SK-N-MC (cell line): ENCODE measurements around the gene LAMC3.

Experiments
- DNase-seq: peaks from one replicate; pipeline ENCODE4 v3.0.0-alpha.2; 2011; ENCODE audit warnings: low read depth, low spot score
- H3K27ac ChIP-seq: fragments of 200-600 bp; sonication (generic); 2 replicates; pipeline ENCODE4 v1.5.1; 2016; ENCODE audit warnings: mixed run types
- H3K36me3 ChIP-seq: fragments of 200-600 bp; sonication (generic); 2 replicates; pipeline ENCODE4 v1.6.1; 2017; ENCODE audit warnings: antibody characterized with exemption, low read length, mixed read lengths; ENCODE audit not compliant: insufficient read depth
- H3K4me3 ChIP-seq: fragments of 200-600 bp; sonication (generic); 2 replicates; pipeline ENCODE4 v1.5.1; 2016
- H3K9ac ChIP-seq: fragments of 200-600 bp; sonication (generic); 2 replicates; pipeline ENCODE4 v1.8.0; 2017; ENCODE audit warnings: mixed run types, mixed read lengths; ENCODE audit not compliant: insufficient read length
- H3K9me3 ChIP-seq: fragments of 200-600 bp; sonication (generic); 2 replicates; pipeline ENCODE4 v1.6.1; 2017; ENCODE audit warnings: low read depth, mild to moderate bottlenecking, antibody characterized with exemption, low read length, moderate library complexity, mixed read lengths
- EZH2 ChIP-seq: fragments of 200-600 bp; sonication (generic); IDR thresholded peaks from one replicate; pipeline ENCODE4 v1.6.1; 2017; ENCODE audit warnings: antibody characterized with exemption
- FOXP2 ChIP-seq: optimal IDR thresholded peaks from 2 replicates; pipeline ENCODE3; 2011; ENCODE audit warnings: mild to moderate bottlenecking, moderate library complexity; ENCODE audit not compliant: insufficient read depth; ENCODE audit errors: extremely low read length, control extremely low read depth
- POLR2AphosphoS5 ChIP-seq: IDR thresholded peaks from 2 replicates; pipeline ENCODE4 v1.6.1; 2012; ENCODE audit warnings: mild to moderate bottlenecking, low read depth, low read length, borderline replicate concordance

The LAMC3 gene

DNA sequence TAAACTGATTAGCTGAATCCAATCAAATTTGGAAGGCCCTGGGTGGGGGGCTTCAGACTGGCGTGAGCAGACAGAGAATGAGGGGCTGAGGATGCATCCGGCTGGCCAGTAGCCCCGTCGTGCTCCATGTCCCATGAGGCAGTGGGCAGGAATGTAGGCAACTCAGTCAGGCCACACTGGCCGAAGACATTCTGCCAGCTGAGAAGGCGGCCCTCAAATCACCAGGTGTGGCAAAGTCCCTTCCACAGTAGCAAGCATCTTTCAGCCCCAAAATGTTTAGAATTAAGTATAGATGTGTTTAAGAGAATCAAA is 25.7 kb upstream of the LAMC3 start:
- no peak overlapping the region for H3K27ac ChIP-seq
- no peaks in the 10 kb centered on the region for H3K36me3 ChIP-seq
- no peak for DNase-seq
- H3K4me3 ChIP-seq: no peak overlapping the region
- H3K9me3 ChIP-seq: no peaks in the 10 kb centered on the region
- TF ChIP-seq FOXP2 (no peak), EZH2 (no peak), POLR2AphosphoS5 (no peak)
- H3K9ac ChIP-seq: no peak overlapping the region

DNA sequence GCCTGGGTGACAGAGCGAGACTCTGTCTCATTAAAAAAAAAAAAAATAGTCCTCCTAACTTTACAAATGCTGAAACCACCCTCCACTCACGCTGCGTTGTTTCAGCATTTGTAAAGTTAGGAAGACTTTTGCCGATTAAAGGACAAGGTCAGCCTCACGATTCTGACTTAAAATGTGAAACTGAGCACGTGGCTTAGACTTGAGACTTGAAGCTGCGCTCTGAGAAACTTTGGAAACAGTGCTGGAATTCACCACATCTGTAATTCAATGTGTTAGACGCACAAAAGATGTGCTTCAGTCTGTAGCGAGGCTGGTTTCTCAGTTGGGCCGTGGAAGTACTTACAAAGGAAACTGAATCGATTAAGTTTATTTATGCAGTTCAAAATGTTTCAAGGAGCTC is 25.0 kb upstream of the LAMC3 start:
- Histone ChIP-seq H3K27ac (no peak overlapping the region), H3K36me3 (no peaks in the 10 kb centered on the region), H3K4me3 (no peak overlapping the region), H3K9ac (no peak overlapping the region), H3K9me3 (no peaks in the 10 kb centered on the region)
- TF ChIP-seq POLR2AphosphoS5: no peak
- no peak for TF ChIP-seq FOXP2
- no peak for TF ChIP-seq EZH2
- no peak for DNase-seq

DNA sequence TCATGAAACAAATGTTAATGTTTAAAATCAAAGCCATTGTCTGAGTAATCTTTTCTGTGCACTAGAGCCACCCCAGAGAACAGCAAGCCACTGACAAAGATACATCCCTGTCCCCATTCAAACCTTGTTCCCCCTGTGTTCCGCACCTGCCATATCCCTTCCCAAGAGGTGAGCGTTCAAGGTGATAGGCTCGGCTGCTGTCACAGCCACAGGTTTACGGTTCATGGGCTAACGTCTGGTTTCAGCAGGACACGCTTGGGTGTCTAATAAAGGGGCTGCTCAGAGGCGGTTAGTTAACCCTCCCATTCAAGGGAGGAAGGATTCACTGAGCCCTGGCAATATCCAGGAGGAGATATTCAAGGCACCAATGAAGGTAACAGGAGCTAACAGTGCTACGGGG is 24.5 kb upstream of the LAMC3 start:
- no peak overlapping the region for H3K9ac ChIP-seq
- H3K9me3 ChIP-seq: no peaks in the 10 kb centered on the region
- no peak overlapping the region for H3K27ac ChIP-seq
- TF ChIP-seq POLR2AphosphoS5 (no peak), FOXP2 (no peak), EZH2 (no peak)
- no peak for DNase-seq
- H3K36me3 ChIP-seq: no peaks in the 10 kb centered on the region
- no peak overlapping the region for H3K4me3 ChIP-seq

DNA sequence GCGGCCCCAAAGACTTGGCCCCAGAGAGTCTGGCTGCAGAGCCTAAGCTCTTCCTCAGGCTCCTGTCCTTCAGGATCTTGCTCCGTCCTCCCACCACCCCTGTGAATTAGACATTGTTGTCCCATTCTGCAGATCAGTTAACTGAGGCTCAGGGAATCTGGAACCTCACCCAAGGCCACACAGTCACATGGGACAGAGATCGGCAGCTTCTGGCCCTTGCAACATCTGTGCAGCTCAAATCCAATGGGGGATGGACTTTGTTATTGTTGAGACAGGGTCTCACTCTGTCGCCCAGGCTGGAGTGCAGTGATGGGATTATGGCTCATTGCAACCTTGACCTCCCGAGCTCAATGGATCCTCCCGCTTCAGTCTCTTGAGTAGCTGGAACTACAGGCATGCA is 23.9 kb upstream of the LAMC3 start:
- TF ChIP-seq POLR2AphosphoS5 (no peak), FOXP2 (no peak), EZH2 (no peak)
- Histone ChIP-seq H3K4me3 (no peak overlapping the region), H3K27ac (no peak overlapping the region), H3K9ac (no peak overlapping the region), H3K36me3 (no peaks in the 10 kb centered on the region), H3K9me3 (no peaks in the 10 kb centered on the region)
- DNase-seq: no peak

DNA sequence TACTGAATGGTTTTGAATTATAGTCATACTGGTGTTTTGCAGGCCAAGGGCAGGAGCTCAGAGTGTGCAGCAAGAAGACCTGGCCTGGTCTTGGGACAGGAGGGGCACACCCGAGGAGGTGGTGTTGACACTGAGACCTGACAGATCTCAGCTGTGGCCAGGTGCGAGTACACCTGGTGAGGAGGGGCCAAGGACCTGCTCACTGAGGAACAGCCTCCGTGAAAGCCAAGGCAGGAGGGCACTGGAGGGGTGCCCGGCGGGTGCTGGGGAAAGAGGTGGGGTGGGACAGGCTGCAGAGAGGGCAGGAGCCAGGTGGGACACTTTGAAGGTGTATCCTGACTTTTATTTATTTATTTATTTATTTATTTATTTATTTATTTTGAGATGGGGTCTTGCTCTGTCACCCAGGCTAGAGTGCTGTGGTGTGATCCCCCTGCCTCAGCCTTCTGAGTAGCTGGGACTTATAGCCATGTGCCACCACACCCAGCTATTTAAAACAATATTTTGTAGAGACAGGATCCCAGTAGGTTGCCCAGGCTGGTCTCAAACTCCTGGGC is 23.3 kb upstream of the LAMC3 start:
- Histone ChIP-seq H3K4me3 (no peak overlapping the region), H3K9me3 (no peaks in the 10 kb centered on the region), H3K9ac (no peak overlapping the region), H3K36me3 (no peaks in the 10 kb centered on the region), H3K27ac (no peak overlapping the region)
- TF ChIP-seq EZH2 (no peak), FOXP2 (no peak), POLR2AphosphoS5 (no peak)
- no peak for DNase-seq

DNA sequence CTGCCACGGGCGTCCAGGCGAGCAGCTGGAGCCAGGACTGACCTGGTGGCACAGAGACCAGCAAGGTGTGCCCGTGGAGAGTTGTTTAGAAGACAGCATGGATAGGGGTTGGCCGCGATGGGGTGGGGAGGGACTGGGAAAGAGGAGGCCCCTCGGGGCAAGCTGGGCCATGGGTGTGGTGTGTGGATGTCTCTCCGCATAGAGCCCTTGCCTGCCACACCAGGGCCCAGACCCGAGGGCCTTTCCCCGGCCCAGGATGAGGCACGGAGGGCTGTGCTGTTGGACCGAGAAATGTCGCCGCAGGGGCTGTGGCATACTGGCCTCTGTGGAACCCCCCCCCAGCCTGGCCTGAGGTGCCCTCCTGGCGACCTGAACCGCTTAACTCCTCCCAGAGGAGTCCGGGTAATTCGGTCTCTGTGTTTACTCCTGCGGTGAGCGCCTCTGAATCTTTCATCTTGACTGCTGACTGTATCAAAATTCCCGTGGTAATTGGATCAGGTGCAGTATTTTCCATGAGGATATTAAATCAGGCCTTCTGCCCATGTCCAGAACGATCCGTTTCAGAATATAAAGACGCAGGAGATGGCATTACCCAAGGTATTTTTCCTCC is 22.5 kb upstream of the LAMC3 start:
- H3K9ac ChIP-seq: no peak overlapping the region
- H3K4me3 ChIP-seq: no peak overlapping the region
- TF ChIP-seq POLR2AphosphoS5: no peak
- no peak for TF ChIP-seq EZH2
- TF ChIP-seq FOXP2: no peak

DNA sequence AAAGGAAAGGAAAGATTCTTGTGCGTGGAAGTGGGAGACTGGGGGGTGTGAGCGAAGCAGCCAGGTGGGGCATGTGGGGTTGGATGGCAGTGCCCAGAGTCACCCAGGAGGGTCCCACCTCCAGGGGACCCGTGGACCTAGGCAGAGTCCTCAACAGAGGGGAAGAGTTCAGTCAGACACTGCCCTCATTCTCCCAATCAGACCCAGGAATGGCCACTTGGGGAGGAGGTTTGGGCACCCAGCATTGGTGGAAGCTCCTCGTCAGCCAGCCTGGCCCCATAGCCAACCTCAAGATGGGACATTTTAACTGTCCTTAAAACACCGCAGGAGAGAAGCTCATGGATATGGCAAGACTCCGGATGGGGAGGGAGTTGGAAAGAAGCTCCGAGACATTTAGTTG is 21.9 kb upstream of the LAMC3 start:
- no peaks in the 10 kb centered on the region for H3K36me3 ChIP-seq
- no peak overlapping the region for H3K4me3 ChIP-seq
- DNase-seq: no peak
- TF ChIP-seq POLR2AphosphoS5 (no peak), FOXP2 (no peak), EZH2 (no peak)
- H3K9me3 ChIP-seq: no peaks in the 10 kb centered on the region
- H3K27ac ChIP-seq: no peak overlapping the region
- H3K9ac ChIP-seq: no peak overlapping the region

More for the DNA sequence above, 22.5 kb upstream of the LAMC3 start:
- H3K36me3 ChIP-seq: no peaks in the 10 kb centered on the region
- DNase-seq: no peak
- no peak overlapping the region for H3K27ac ChIP-seq
- H3K9me3 ChIP-seq: no peaks in the 10 kb centered on the region

DNA sequence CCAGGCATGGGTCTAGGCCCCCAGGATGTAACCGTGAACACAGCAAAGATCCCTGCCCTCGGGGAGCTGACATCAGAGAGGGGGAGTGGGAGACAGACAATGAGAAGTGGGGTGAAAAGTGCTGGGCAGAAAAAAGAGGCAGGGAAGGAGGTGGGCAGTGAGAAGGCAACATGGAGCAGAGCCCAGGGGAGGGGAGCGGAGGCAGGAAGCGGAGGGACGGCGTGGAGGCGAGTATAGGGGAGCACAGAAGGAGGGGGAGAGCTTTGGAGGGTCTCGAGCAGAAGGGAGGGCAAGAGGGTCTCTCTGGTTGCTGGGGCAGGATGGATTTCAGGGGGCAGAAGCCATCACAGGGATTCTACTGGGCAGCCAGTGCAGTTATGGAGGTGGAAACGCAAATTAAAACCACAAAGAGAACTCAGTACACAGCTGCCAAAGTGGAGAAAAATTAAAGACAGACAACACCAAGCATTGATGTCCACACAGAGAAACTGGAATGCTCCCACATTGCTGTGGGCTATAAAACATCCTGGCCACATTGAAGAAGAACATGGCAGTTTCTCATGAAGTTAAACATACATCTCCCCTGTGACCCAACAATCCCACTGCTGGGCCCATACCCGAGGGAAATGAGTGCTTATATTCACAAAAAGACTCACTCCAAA is 21.1 kb upstream of the LAMC3 start:
- H3K27ac ChIP-seq: no peak overlapping the region
- H3K9ac ChIP-seq: no peak overlapping the region
- H3K36me3 ChIP-seq: no peaks in the 10 kb centered on the region
- H3K9me3 ChIP-seq: no peaks in the 10 kb centered on the region
- no peak for DNase-seq
- no peak overlapping the region for H3K4me3 ChIP-seq
- TF ChIP-seq FOXP2 (no peak), POLR2AphosphoS5 (no peak), EZH2 (no peak)

DNA sequence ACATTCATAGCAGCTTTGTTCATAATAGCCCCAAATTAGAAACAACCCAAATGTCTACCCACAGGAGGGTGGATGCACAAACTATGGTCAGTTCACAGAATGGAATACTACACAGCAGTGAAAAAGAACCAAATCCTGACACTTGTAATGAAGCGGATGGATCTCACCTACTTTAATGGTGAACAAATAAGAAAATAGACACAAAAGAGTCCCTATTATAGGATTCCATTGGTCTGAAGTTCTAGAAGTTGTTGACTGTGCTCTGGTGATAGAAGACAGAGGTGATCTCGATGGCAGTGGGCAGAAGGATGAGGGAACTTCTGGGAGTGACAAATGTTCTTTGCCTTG is 20.6 kb upstream of the LAMC3 start:
- Histone ChIP-seq H3K36me3 (no peaks in the 10 kb centered on the region), H3K9ac (no peak overlapping the region), H3K4me3 (no peak overlapping the region), H3K27ac (no peak overlapping the region), H3K9me3 (no peaks in the 10 kb centered on the region)
- TF ChIP-seq POLR2AphosphoS5 (no peak), EZH2 (no peak), FOXP2 (no peak)
- DNase-seq: no peak
